GM19372 (cell line): Measurements from ENCODE around the gene NRDC.

Source experiments
- ATAC-seq: cut with Tn5 transposase; IDR thresholded peaks from one replicate; pipeline ENCODE4 v1.9.1; 2021; ENCODE audit warnings: mild to moderate bottlenecking, low read depth, moderate library complexity; ENCODE audit not compliant: unreplicated experiment

NRDC gene

DNA sequence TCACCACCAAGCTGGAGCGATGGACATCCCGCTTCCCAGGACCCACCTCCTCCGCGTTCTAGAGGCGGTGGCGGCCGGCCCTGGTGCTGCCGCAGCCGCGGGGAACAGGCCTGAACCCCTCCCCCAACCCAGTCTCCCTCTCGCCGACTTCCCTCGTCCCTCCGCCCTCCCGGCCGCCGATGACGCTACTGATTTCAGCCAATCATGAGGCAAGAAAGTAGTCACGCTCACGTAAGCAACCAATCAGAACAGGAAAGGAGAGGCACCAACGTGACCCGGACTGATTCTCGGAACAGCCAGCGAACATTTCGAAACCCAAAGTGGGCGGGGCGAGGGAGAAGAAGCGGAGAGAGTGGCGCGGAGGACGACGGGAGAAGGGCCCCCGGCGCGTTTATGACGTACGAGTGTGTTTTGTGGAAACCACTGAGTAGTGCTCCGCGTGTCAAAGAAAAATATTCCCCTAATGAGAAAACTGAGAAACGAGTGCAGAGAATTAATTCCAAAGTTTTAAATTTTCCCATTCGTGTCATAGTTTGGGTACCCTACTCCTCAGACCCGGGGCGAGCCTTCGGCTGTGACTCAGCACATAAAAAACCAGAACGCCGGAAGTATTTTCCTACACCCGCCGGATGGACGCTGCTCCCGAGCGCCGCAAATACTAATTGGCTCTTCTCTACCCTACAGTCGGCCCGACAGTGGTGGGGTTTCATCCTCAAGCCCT lies at the start of gene NRDC:
TSS of gene NRDC (minus strand) at position 112 of the 721 bp plus-strand sequence. CDS start 112 bp downstream, outside the sequence.
- peak; percentile 98 for ATAC-seq

- no peak for ATAC-seq
These were observed 48.5 kb upstream of the NRDC start for GRCh38 chr1:51927029-51927428.

DNA sequence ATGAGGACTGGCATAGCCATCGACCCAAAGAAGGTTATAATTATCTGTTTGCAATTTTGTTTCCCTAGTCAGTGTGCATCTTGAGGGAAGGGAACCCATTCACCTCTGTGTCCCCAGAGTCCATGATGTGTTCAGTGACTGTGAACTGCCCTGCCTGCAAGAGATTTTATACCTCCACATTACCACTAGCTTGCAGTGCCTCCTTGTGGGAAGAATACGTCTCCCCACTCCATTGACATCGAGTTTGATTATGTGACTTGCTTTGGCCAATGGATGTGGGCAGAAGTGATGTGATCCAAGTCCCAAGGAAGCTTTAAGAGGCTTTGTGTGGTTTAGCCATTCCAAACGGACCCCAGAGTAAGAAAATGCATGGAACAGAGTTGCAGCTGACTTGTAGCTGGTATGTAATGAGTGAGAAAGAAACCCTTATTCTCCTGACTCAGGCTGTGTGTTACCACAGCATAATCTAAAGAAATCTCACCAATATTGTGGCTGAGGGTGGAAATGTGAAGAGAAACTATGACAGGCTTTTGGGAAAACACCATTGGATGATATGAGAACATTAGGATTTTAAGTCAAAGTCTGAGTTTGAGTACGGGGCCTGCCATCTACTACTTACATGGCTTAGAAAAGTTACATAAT lies 47.8 kb upstream of the NRDC start:
- no peak for ATAC-seq

DNA sequence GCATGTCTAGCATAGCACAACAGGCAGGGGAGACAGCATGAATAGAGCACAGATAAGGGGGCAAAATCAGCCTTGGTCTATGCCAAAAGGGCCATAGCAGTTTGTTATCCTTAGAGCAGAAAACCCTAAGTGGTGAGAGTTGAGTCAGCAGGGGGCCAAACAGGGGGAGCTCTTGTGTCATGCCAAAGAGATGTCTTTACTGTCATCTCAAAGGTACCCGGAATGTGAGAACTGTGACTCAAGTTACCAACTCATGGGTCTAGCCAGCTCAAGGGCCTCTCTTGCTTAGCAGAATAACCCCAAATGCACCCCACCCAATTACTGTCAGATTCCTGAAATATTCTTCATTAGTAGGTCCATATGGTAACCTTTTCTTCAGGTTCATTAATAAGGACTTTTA lies 45.9 kb upstream of the NRDC start:
- ATAC-seq, result no peak

- no peak for ATAC-seq
These were observed 43.5 kb upstream of the NRDC start for GRCh38 chr1:51922040-51922439.

DNA sequence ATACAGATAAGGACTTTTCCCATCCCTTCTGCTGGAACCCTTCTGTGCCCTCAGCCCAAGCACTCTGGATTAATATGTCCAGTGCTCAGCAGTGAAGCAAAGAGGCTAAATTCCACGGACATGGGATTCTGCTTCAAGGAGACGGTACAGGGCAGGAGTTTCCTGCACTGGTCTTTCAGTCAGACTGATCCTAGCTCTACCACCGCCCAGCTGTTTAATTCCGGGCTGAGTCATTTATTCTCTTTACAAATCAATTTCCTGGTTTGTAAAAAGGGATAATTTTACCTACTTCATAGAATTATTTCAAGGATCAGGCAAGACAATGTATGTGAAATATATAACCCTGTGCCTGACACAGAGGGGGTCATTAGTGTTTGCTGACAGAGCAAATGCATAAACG lies 41.6 kb upstream of the NRDC start:
- no peak for ATAC-seq

DNA sequence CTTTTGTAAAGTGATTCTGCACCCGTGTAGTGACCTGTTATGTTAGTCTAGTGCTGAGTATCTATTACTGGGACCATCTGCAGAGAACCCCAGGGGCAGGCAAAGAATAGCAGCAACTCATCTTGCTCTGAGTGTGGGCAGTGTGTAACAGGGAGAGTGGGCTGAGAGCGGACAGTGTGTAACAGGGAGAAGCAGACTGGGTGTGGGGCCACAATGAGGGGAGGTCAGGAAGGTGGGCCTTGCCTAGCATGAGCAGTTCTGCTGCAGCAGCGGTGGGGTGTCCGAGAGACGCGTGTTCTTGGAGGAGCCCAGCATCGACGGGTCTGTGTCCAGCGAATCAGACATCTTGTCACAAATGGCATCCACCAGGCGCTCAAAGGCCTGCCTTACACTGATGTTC lies 41.2 kb upstream of the NRDC start:
- ATAC-seq, result no peak

GRCh38 chr1:51916587-51917405 lies 38.3 kb upstream of the NRDC start:
- no peak for ATAC-seq

DNA sequence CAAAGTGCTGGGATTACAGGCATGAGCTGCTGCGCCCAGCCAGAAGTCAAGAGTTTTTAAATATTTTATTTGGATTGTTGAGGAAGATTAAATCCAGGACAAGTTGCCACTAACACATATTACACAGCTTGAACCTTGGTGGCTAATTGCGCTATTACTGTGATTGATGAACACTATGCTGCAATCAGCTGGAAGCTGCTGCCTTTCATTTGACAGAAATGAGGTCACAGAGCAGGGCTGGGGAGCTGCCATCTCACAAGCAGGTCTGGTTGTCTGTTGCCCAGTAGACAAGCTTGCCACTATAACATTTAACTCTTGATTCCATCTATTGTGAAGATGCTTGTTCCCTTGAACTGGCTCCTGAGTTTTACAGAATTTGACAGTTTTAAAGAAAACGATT lies 37.4 kb upstream of the NRDC start:
- ATAC-seq, result no peak

- ATAC-seq, result no peak
These were observed 34.4 kb upstream of the NRDC start for GRCh38 chr1:51912881-51913280.

GRCh38 chr1:51910221-51911000 lies 31.9 kb upstream of the NRDC start:
- ATAC-seq, result no peak

- ATAC-seq, result no peak
These were observed 30.0 kb upstream of the NRDC start for GRCh38 chr1:51908499-51908898.

- ATAC-seq, result no peak
These were observed 28.7 kb upstream of the NRDC start for GRCh38 chr1:51907079-51907702.

DNA sequence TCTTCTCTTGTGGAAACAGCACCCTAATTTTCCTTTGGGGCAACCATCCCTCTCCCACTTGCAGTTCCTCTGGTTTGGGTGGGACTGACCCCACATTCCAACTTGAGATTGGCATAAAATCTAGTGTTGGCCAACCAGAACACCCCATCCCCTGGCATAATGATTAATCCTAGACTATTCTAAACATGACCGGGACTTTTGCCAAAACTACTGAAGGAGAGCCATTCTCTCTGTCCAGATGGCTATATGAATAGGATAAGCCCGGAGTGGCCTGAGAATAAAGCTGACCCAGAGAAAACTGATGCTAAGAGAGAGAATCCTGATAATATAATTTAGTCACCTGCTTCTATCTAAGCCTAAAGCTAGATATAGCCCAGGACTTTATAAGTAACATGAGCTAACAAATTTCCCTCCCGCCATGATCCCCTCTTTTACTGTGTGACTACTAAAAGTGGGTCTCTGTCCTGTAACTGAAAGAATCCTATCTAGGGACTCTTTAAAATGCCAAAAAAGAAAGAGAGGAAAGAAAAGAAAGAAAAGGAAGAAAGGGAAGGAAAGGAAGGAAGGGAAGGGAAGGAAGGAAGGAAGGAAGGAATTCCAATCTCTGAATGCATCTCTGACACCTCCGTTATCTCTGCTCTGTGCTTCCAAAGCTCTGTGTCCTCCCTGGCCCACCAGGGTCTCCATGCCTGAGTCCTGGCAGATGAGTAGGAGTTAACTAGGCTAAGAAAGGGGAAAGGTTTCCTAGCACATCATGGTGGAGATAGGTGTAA lies 28.0 kb upstream of the NRDC start:
- ATAC-seq, result no peak

- ATAC-seq, result no peak
These were observed 23.9 kb upstream of the NRDC start for GRCh38 chr1:51902456-51902855.

DNA sequence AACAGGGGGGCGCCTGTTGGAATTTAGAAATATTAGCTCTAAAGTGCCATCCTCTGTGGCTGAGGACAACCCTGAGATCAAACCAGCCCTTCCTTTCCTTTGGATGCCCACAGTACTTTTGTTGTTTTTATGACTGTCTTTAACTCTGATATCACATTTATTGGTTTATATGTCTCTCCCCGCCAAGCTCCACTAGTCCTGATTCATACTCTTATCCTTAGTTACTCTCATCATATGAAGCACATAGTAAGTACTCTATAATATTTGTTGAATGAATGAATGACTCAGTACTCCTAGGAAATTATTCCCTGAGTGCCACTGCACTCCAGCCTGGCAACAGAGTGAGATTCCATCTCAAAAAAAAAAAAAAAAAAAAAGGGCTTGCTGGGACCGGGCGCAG lies 22.6 kb upstream of the NRDC start:
- ATAC-seq, result no peak

DNA sequence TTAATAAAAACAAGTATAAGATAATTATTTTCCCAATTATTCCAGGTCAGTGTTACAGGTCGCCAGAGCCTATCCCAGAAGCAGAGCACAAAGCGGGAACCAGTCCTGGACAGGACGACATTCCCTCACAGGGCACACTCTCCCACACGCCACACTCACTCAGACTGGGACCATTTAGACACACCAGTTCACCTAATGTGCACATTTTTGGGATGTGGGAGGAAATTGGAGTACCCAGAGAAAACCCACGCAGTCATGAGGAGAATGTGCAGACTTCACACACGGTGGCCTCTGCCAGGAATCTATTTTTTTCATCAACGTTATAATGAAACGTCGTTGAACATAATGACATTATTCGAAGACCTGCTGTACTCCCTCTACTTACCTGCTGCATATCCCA lies 20.5 kb upstream of the NRDC start:
- ATAC-seq, result no peak

DNA sequence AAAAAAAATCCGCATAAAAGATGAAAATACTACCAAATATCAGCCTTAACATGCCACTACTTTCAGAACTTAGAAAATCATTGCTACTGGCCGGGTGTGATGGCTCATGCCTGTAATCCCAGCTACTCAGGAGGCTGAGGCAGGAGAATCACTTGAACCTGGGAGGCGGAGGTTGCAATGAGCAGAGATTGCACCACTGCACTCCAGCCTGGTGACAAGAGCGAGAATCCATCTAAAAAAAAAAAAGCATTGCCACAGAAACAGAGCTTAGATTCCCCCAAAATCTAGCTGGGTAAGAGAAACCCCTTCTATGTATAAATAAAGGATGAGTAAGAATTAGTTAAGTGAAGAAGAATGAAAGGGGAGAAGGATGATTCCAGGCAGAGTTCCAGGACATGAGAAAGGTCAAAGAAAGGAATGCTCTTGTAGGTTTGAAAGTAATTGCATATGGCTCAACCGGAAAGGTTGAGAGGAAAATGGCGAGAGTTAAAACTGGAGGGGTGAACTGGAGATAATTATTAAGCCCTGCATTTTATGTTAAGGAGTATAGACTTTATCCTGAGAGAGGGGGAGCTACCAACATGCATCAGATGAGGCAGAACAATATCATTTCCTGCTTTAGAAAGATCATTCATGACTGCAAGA lies 19.7 kb upstream of the NRDC start:
- ATAC-seq, result no peak

DNA sequence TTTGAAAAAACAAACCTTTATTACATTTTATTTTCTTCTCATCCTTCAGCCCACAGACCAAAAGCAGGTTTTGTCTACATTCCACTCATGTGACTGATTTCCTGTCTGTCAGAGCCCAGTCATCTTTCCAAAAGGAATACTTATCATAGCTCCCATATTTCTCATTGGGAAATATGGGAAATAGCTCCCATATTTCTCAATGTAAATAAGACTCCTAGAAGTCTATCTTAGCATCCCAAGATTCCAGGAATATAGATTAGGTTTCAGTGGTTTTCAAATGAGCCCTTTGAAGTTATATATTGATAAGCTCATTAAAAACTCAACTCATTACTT lies 19.1 kb upstream of the NRDC start:
- ATAC-seq, result no peak
